Hepatocyte (in vitro differentiated cells): ENCODE results near the gene ENAM. TPM values are rescaled to one million over a fixed set of nuclear protein-coding genes. Genes with fewer than 3 reads are reported as not detected.

Experiments used
- DNase-seq: peaks from one replicate; pipeline ENCODE4 v3.0.0-alpha.2; 2016; ENCODE audit warnings: low spot score
- H2AFZ ChIP-seq: fragments of 200-600 bp; sonication (generic); 2 replicates; pipeline ENCODE4 v1.6.0; 2016; ENCODE audit warnings: antibody characterized with exemption, mild to moderate bottlenecking
- H3K27ac ChIP-seq: fragments of 200-600 bp; sonication (generic); 2 replicates; pipeline ENCODE4 v1.5.1; 2016; ENCODE audit warnings: mild to moderate bottlenecking
- H3K27me3 ChIP-seq: fragments of 200-600 bp; sonication (generic); 2 replicates; pipeline ENCODE4 v1.6.1; 2016
- H3K36me3 ChIP-seq: fragments of 200-600 bp; sonication (generic); replicated peaks from 2 replicates; pipeline ENCODE4 v1.5.1; 2016; ENCODE audit warnings: low read depth; ENCODE audit not compliant: insufficient read depth
- H3K4me1 ChIP-seq: fragments of 200-600 bp; sonication (generic); 2 replicates; pipeline ENCODE4 v1.5.1; 2016; ENCODE audit warnings: mild to moderate bottlenecking, moderate library complexity; ENCODE audit not compliant: insufficient read depth
- H3K4me2 ChIP-seq: fragments of 200-600 bp; sonication (generic); 2 replicates; pipeline ENCODE4 v1.6.0; 2016
- H3K4me3 ChIP-seq: fragments of 200-600 bp; sonication (generic); 2 replicates; pipeline ENCODE4 v1.5.1; 2016; ENCODE audit warnings: mild to moderate bottlenecking
- H3K79me2 ChIP-seq: fragments of 200-600 bp; sonication (generic); 2 replicates; pipeline ENCODE4 v1.6.0; 2017; ENCODE audit warnings: mild to moderate bottlenecking
- H3K9me2 ChIP-seq: fragments of 200-600 bp; sonication (generic); replicated peaks from 2 replicates; pipeline ENCODE4 v1.6.0; 2017; ENCODE audit warnings: mild to moderate bottlenecking; ENCODE audit not compliant: insufficient read depth
- H3K9me3 ChIP-seq: fragments of 200-600 bp; sonication (generic); 2 replicates; pipeline ENCODE4 v1.5.1; 2016; ENCODE audit warnings: low read depth, mild to moderate bottlenecking
- H4K20me1 ChIP-seq: fragments of 200-600 bp; sonication (generic); 2 replicates; pipeline ENCODE4 v1.6.0; 2016; ENCODE audit warnings: mild to moderate bottlenecking; ENCODE audit not compliant: insufficient read depth, poor library complexity, severe bottlenecking
- CTCF ChIP-seq: fragments of 200-600 bp; sonication (generic); IDR thresholded peaks from 2 replicates; pipeline ENCODE4 v1.5.1; 2016; ENCODE audit warnings: antibody characterized with exemption, mild to moderate bottlenecking; ENCODE audit not compliant: poor library complexity
- EZH2 ChIP-seq: fragments of 200-600 bp; sonication (generic); IDR thresholded peaks from 2 replicates; pipeline ENCODE4 v1.6.1; 2016; ENCODE audit warnings: antibody characterized with exemption, mild to moderate bottlenecking, borderline replicate concordance
- EZH2phosphoT487 ChIP-seq: fragments of 200-600 bp; sonication (generic); IDR thresholded peaks from one replicate; pipeline ENCODE4 v1.6.1; 2018; ENCODE audit warnings: antibody characterized with exemption, mild to moderate bottlenecking, low read depth, moderate library complexity; ENCODE audit not compliant: unreplicated experiment, severe bottlenecking
- WGBS: methylation state at CpG from one replicate; pipeline ENCODE4 v1.1.6; 2016; ENCODE audit warnings: low lambda C conversion rate; ENCODE audit errors: missing lambda C conversion rate; 5-methylcytosine and 5-hydroxymethylcytosine counted together
- polyA plus RNA-seq: library from polyadenylated mRNA; unstranded; fragments of >200 nt; fragmentation: Nextera tagmentation; extraction: Ambion mirVana; gene quantifications from 2 replicates; pipeline ENCODE4 v1.2.1, GENCODE V29; 2016
- total RNA-seq: library from RNA; depleted of rRNA; stranded (reverse); fragments of >200 nt; gene quantifications from 2 replicates; pipeline ENCODE4 v1.2.3, GENCODE V29; 2014

The ENAM gene
- total and polyA plus RNA-seq, 2 experiments from 2014 or later, result 0.20 to 0.64 TPM

GRCh38 chr4:70666369-70666768, 37.8 kb downstream of the ENAM start, which contains the start of gene JCHAIN:
JCHAIN (minus strand) TSS chr4:70666508; CDS start chr4:70666490, 18 bp downstream.
- no peaks in the 10 kb centered on the region for H3K9me3 ChIP-seq
- DNase-seq, result no peak
- H3K79me2 ChIP-seq, result no peaks in the 10 kb centered on the region
- H3K27me3 ChIP-seq, result no peaks in the 10 kb centered on the region
- no peaks in the 10 kb centered on the region for H3K9me2 ChIP-seq
- H3K36me3 ChIP-seq, result no peaks in the 10 kb centered on the region
- TF ChIP-seq EZH2, result no peak
- no peak for TF ChIP-seq CTCF
- no peak for TF ChIP-seq EZH2phosphoT487
- no peak within 1 kb of the TSS for H3K4me2 ChIP-seq
- no peak within 1 kb of the TSS for H3K4me3 ChIP-seq
- H3K27ac ChIP-seq, result no peak within 1 kb of the TSS
- no peaks in the 10 kb centered on the region for H4K20me1 ChIP-seq
- 41% methylated on average over 1 of the region's 1 CpG for WGBS
- H2AFZ ChIP-seq, result no peak within 1 kb of the TSS
- no peaks in the 10 kb centered on the region for H3K4me1 ChIP-seq

- Histone ChIP-seq H3K27ac (no peak overlapping the region), H3K9me2 (no peaks in the 10 kb centered on the region), H2AFZ (no peak overlapping the region), H3K4me3 (no peak overlapping the region), H3K36me3 (no peaks in the 10 kb centered on the region), H3K27me3 (no peaks in the 10 kb centered on the region), H3K9me3 (no peaks in the 10 kb centered on the region), H3K4me2 (no peak overlapping the region), H3K4me1 (no peaks in the 10 kb centered on the region), H3K79me2 (no peaks in the 10 kb centered on the region), H4K20me1 (no peaks in the 10 kb centered on the region)
- TF ChIP-seq CTCF, result no peak
- no peak for TF ChIP-seq EZH2
- no peak for TF ChIP-seq EZH2phosphoT487
- WGBS, result 73% methylated on average over 3 of the region's 3 CpGs
- DNase-seq, result no peak
Measured at GRCh38 chr4:70667740-70668535, 39.4 kb downstream of the ENAM start.

GRCh38 chr4:70670332-70671014, 41.9 kb downstream of the ENAM start:
- H3K9me3 ChIP-seq, result no peaks in the 10 kb centered on the region
- TF ChIP-seq EZH2phosphoT487 (no peak), EZH2 (no peak), CTCF (no peak)
- H3K79me2 ChIP-seq, result no peaks in the 10 kb centered on the region
- H3K4me1 ChIP-seq, result no peaks in the 10 kb centered on the region
- no peak overlapping the region for H3K27ac ChIP-seq
- no peak for DNase-seq
- no peak overlapping the region for H3K4me2 ChIP-seq
- no peaks in the 10 kb centered on the region for H3K27me3 ChIP-seq
- H4K20me1 ChIP-seq, result no peaks in the 10 kb centered on the region
- H3K36me3 ChIP-seq, result no peaks in the 10 kb centered on the region
- WGBS, result 85% methylated on average over 5 of the region's 5 CpGs
- no peak overlapping the region for H3K4me3 ChIP-seq
- no peaks in the 10 kb centered on the region for H3K9me2 ChIP-seq
- no peak overlapping the region for H2AFZ ChIP-seq
